Middle frontal gyrus (tissue), 1 donor: Measurements from ENCODE around the gene CYP46A1.

Source experiments
- DNase-seq: peaks from one replicate; pipeline ENCODE4 v3.0.0-alpha.2; 2015; ENCODE audit warnings: low spot score; ENCODE audit errors: extremely low spot score

CYP46A1 gene

DNA sequence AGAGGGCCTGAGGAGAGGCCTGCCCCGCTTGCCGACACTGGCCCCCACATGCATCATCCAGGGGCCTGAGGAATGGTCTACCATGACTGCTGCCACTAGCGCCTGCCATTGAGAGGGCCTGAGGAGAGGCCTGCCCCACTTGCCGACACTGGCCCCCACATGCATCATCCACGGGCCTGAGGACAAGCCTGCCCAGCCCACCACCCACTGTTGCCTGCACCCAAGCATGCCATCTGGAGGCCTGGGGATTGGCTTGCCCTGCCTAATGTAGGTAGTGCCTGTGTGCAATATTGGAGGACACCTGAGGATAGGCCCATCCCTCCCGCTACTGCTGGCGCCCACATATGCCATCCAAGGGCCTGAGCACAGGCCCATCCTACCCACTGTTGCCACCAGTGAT is 24.4 kb downstream of the CYP46A1 start:
- DNase-seq: no peak

DNA sequence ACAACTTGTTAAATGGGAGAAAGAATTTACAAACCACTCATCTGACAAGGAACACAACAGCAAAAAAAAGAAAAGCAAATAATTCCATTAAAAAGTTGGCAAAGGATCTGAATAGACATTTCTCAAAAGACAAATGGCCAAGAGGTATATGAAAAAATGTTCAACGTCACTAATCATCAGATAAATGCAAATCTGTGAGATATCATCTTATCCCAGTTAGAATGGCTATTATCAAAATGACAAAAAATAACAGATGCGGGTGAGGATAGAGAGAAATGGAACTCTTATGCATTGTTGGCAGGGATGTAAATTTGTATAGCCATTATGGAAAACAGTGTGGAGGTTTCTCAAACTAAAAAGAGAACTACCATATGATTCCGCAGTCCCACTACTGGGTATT is 29.9 kb downstream of the CYP46A1 start:
- no peak for DNase-seq

DNA sequence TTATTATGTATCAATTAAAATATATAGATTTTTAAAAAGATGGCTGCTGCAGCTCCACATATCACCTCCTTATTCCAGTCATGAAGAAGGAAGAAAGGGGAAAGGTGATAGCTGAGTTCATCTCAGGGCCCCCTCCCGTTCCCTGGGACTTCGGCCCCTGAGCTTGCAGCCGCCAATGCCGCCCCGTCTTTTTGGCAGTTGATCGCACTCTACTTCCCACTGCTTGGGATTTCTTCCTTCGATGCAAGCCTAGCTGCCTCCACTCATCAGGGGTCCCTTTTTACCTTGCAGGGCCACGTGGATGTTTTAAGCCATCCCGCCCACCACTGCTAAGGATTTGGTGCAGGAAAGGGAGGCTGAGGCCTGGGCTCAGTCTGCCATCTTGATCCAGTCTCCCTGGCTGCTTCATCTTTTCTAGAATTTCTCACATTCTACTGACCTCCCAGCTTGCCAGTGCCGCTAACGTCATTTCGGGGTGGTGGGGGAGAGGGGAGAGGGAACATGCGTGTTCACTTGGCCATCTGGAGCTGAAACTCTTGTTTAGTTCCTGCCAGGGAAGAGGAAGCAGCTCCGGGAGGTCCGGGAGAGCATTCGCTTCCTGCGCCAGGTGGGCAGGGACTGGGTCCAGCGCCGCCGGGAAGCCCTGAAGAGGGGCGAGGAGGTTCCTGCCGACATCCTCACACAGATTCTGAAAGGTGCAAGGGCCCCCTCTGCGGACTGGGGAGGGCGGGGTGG is 31.3 kb downstream of the CYP46A1 start:
- DNase-seq: no peak

DNA sequence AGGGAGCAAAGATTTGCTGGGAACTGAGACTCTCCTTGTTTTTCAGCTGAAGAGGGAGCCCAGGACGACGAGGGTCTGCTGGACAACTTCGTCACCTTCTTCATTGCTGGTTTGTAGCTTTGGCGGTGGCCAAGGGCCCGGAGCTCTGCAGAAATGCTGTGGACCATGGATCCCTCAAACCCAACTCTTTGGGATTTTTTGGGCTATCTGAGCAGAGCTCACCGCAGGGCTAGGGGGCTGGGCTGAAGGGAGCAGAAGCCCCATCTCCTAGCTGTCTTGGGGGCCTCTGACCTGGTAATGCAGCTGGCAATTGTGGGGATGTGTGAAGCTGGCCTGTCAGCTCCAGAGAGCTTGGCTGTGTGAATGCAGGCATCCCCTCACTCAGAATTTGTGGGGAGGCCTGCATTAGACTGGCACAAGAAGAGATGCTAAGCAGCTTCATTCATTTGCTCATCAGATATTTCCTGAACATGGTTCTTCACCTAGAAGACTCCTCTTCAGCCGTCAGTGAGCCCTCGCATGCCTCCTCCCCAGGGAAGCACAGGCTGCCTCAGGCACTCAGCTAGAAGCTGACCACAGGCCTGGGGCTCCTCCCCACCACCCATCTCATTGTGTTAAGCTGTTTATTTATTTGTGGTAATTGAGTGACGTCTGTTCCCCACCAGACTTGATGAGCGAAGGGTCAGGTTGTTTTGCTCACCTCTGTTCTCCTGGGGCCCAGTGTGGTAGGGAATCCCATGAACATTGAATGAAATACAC is 32.2 kb downstream of the CYP46A1 start:
- DNase-seq: no peak

DNA sequence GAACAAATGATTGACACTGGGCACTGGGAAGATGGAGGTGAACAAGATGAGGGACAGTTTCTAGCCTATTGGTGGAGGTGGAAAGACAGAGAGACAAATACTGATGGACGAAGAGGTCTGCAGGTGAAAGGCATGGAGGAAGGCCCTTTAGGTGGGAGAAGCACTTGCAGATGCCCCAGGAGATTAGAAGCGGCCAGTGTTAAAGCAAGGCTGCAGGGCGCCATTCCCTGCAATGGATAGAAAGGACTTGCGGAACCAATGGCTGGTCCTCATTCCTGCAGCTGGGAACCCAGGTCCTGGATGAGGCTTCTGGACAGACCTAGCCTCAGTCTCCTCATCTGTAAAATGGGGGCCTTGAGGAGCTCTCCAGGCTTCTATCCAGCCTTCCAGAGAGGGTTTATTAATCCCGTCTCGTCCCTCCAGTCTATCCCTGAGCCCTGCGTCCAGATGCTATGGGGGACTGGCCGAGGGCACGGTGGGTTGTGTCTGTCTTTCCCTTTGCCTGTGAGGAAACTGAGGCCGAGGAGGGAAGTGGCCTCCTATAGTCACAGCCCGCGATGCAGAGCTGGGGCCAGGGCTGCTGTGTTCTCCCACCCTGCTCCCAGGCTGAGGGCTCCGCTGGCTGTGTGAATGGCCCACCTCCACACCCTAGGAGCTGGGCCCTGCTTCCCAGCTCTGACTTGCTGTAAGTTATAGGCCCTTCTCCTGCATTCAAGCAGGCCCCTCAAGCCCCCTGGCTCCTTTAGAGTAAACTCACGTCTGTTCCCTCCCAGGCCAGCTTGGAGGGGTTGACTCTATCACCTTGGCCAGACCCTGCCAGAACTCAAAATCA is 33.0 kb downstream of the CYP46A1 start:
- no peak for DNase-seq

DNA sequence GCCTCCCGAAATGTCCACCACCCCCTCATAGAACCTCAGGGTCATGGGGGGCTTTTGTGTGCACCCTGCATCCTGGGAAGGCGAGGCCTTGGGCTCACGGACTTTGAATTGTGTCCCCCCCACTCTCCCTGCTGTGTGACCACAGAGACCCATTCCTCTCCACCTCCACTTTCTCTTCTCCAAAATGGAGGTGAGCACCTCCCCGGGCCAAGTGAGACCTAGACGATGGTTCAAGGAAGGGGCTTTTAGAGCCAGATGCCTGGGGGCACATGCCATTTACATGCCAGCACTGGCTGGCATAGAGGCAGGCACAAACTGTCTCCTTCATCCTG is 33.5 kb downstream of the CYP46A1 start:
- no peak for DNase-seq

DNA sequence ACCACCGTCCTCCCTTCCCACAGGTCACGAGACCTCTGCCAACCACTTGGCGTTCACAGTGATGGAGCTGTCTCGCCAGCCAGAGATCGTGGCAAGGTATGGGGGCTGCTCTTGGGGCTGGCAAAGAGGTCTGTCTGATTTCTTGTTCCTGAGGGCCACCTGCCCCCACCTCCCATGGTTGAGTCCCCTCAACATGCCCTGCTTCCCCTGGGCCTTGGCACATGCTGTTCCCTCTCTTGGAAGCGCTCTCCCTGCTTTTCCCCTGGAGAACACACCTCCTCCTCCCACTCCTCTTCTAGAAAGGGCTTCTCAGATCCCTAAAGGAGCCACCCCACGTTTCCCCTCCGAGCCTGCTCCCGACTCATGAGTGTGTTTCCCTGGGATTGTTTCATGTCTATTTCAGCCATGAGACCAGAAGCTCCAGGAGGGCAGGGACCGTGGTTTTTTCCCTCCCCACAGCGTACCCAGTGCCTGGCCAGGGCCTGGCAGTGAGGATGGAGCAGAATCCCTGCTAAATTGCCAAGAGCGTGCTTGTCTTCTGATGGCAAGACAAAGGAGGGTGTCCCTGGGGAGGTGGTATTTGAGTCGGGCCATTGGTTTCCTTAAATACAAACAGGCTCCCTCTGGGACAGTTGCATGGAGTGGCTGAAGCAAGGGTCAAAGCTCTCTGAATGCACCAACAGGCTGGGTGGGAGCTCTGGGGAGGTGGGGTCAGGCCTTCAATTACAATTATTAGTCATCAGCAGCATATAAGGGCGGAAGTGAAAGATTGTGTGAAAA is 34.1 kb downstream of the CYP46A1 start:
- DNase-seq: no peak

DNA sequence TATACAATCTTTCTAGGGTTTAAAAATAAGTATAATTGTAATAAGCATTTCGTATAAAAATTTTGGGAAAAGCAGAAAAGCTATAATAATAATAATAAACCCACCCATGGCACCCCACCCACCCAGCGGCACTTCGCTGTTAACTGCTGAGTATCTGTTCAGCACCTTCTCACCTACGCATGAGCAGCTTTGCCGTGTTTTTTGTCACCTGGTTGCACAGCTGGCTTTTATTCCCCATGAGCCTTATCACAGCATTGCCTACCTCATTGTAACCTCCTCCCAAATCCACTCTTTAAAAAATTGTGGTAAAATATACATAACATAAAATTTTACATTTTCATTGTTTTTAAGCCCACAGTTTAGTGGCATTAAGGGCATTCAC is 34.7 kb downstream of the CYP46A1 start:
- DNase-seq: no peak

DNA sequence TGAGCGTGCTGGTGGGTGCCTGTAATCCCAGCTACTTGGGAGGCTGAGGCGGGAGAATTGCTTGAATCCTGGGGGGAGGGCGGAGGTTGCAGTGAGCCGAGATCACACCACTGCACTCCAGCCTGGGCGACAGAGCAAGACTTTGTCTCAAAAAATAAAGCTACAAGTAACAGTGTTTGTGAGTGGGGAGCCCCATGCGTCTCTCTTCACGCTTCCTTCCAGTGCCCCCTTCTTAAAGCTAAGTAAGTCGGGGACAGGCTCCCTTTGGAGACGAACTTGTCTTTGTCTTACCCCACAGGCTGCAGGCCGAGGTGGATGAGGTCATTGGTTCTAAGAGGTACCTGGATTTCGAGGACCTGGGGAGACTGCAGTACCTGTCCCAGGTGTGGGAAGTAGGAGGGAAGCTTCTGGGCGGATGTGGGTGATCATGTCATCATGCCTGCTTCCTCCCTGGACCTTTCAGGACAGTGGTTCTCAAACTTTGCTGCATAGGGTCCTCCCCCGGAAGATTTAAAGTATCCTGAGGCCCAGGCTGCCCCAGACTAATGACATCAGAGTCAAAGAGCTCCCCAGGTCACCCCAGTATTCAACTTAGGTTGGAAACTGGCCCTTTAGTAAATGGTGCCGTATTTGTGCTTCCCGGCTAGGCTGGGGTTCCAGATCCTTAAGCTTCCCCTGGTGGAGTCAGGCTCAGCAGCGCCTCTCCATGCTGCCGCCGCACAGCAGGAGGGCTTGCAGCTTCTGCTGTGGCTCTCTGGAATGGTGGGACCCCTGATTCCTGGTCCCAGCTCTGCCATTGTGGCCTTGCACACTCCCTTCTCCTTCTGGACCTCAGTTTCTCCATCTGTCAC is 37.1 kb downstream of the CYP46A1 start:
- no peak for DNase-seq

DNA sequence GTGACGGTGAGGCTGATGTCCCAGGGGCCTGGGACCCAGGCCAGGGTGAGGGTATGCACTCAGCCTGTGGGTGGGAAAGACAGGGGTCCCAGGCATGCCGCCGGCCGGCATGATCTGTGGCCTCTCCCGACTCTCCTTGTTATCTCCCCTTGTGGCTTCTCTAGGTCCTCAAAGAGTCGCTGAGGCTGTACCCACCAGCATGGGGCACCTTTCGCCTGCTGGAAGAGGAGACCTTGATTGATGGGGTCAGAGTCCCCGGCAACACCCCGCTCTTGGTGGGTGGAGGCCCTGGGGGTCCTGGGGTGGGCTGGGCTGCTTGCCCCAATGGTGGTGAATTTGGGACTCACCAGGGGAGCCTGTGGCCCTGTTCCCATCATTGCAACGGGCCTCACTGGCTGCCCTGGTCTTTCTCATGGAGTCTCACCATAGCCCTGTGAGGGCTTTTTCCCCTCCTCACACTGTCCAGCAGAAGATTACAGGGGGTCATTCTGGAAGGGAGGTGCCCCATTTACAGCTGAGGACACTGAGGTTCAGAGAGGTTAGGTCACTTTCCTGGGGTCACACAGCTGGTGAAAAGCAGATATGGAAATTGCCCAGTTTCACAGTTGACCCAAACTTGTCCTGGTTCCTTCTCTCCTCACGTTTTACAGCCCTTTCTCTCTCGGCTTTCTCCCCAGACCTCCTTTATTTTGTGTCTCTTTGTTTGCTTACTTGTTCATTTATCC is 37.9 kb downstream of the CYP46A1 start:
- DNase-seq: no peak

DNA sequence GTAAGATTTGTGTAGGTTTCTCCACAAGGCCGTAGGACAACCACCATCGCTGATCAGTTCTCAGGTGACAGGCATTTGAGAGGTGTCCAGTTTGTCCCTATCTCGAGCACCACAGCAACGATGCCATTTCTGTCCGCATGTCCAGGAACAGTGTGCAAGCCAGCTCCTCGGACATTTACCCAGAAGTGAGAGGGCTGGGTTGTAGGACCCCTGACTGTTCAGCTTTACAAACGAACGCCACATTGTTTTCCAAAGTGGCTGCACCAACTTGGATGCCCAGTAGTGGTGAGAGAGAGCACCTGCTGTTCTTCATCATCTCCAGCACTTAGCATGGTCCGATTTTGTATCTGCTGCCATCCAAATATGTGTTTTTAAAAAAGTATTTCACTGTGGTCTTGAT is 38.6 kb downstream of the CYP46A1 start:
- DNase-seq: no peak

DNA sequence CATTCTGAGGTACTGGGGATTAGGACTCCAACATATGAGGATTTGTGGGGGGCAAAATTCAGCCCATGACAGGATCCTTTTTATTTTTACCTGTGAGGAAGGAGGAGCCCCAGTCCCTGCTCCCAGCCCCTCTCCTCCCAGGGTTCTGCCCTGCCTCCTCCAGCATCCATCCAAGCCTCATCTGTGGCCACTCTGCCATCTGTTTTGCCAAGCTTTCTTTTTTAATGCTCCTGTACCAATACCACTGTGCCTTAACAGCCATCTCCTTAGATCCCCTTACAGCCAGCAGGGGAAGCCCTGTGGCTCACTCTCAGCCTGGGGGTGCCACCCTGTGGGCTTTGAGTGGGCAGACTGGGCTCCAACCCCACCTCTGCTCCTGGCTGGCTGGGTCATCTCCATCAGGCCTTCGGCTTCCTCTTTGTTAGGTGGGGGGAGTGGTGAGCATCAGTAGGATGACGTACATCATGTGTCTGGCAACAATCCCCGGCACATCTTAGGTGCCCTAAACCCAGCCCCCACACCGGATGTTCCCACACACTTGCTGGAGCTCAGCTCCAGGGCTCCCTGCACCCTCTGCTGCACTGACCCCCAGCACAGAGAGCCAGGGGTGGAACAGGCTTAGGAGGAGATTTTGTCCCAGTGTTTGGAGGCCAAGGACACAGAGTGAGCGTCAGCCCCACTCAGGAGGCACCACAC is 40.2 kb downstream of the CYP46A1 start:
- DNase-seq: no peak

DNA sequence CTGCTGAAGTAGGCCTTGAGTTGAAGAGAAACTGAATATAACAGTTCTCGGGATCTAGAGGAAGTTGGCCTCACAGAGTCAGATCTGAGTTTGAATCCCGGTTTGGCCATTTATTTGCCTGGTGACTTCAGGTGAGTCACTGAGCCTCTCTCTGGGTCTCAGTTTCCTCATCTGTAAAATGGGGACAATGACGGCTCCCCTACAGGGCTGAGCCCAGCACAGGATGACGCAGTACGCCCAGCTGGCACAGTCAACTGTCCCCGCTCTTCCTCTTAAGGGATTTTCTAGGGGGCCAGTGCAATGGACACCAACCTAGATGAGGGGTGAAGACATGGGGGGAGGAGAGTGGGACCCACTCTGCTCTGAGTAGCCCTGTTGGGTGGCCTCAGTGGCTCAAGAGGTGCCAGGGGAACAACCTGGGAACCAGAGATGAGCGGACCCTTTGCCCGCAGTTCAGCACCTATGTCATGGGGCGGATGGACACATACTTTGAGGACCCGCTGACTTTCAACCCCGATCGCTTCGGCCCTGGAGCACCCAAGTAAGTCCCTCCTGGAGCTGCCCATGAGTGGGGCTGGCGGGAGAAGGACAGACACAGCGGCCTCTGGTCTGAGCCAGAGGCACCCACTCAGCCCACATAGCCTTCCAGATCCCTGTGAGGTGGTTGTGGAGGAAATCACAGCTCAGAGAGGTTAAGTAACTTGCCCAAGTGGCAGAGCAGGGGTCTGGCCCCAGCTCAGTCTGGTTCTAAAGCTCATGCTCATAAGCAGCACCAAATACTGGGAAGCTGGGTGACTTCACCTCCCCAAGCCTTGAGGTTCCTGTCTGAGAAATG is 41.1 kb downstream of the CYP46A1 start:
- no peak for DNase-seq

DNA sequence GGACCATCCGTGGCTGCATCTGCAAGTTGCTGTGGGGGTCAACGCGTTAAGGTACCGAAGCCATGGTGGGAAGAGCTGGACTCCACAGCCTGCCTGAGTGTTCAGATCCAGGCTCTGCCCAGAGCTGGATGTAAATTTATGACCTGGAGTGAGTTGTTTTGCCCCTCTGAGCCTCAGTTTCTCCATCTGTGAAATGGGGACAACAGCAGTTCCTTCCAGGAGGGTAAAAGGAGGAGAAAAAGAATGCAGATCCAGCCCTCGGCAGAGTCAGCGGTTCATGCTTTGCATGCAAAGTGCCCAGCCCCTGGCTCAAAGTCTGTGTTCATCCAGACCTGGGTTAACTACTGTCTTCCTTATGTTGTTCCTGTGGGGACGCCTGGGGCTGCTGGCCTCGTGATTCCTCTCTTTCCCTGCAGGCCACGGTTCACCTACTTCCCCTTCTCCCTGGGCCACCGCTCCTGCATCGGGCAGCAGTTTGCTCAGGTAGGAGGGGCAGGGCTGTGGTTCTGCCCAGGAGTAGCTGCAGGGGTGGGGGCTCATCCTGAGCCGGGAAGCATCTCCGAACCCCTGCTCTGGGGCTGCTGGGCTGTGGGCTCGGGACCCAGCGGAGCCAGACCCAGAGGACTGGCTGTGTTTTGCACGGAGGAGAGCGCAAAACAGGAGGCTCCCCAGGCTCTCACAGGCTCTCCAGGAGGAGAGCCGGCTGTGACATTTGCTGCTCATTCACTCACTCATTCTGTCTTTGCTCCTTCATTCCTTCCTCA is 41.9 kb downstream of the CYP46A1 start:
- DNase-seq: no peak

DNA sequence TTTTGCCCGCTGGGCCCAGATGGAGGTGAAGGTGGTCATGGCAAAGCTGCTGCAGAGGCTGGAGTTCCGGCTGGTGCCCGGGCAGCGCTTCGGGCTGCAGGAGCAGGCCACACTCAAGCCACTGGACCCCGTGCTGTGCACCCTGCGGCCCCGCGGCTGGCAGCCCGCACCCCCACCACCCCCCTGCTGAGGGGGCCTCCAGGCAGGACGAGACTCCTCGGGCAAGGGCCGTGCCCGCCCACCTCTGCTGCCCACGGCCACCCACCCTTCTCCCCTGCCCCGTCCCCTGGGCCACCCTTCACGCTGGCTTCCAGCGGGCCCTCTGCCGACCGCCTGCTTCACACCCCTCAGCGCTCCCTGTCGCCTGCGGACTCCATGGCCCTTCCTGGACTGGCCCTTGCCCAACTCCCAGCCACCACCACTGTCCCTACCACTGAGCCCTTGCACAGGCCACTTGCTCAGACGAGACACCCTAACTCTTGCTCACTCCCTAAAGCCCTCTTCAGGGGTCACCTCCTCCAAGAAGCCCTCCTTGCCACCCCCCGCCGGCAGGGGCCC is 42.5 kb downstream of the CYP46A1 start:
- no peak for DNase-seq

DNA sequence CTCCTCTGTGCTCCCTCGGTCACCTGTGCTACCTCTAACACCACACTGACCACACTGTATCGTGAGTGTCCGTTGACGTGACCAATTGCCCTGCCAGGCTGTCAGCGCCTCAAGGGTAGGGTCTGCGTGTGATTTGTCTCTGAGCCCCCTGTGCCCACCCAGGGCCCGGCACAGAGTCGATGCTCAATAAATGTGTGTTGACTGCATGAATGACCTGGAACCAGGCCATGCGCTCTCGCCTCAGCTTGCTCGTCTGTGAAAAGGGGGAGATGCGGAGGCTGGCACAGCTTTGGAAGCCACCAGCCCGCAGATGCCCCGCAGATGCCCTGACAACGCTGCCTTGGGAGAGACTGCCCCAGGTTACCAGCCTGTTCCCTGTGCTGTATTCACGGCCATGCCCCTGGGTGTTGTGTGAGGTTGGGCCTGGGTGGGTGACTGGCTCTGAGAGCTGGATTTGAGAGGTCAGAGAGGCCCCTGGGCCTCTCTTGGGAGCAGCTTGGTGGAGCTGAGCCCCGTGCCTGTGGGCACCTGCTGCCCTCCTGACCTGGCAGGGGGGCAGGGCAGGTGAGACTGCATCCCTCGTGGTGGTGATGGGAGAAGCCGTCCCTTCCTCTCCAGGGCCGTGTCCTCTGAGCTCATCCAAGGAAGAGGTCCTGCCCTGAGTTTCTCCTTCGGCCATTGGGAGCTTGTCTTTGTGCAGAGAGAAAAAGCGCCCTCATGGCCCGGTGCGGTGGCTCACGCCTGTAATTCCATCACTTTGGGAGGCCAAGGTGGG is 43.2 kb downstream of the CYP46A1 start:
- no peak for DNase-seq
